Endothelial cell of hepatic sinusoid (primary cell): ENCODE data around the gene N4BP3.

ENCODE experiments used
- in situ Hi-C: cut with HindIII; loops from 2 replicates; pipeline ENCODE4 v1.10.0; 2017; ENCODE audit warnings: low sequenced_read_pairs

Gene N4BP3

GRCh38 chr5:178098685-178099084 is 14.6 kb upstream of the N4BP3 start:
- in situ Hi-C loops: no loop called here

GRCh38 chr5:178103612-178104011 is 9.7 kb upstream of the N4BP3 start:
- in situ Hi-C loops: no loop called here

DNA sequence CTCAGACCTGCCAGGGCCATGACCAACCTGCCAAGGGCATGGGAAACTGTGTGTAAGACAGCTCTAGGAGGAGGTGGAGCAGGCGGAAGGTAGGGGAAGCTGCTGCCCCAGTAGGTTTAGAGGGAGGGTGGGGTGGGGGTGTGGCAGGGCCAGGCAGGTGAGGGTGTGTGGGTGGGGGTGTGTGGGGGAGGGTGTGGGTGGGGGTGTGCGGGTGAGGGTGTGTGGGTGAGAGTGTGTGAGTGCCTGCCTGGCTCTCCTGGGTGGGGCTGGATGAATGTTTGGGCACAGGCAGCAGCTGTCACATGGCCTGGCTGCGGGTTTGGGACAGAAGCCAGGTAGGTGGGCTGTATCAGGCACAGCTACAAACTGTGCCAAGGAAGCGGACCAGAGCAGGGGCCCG is 8.8 kb upstream of the N4BP3 start:
- in situ Hi-C loops: no loop called here

DNA sequence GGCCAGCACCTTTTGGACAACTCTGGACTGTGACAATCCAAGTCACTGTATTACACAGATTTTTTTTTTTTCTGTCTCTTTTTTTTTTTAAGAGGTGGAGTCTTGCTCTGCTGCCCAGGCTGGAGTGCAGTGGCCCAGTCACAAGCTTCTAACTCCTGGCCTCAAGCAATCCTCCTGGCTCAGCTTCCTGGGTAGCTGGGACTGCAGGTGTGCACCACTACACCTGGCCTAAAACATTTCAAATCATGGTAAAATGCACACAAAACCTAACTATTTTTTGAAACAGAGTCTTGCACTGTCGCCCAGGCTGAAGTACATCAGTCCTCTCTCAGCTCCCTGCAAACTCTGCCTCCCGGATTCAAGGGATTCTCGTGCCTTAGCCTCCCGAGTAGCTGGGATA is 7.2 kb upstream of the N4BP3 start:
- in situ Hi-C loops: no loop called here

- in situ Hi-C loops: no loop called here
Observed at GRCh38 chr5:178106556-178107239, 6.6 kb upstream of the N4BP3 start.

GRCh38 chr5:178107756-178108310 is 5.5 kb upstream of the N4BP3 start:
- in situ Hi-C loops: no loop called here

DNA sequence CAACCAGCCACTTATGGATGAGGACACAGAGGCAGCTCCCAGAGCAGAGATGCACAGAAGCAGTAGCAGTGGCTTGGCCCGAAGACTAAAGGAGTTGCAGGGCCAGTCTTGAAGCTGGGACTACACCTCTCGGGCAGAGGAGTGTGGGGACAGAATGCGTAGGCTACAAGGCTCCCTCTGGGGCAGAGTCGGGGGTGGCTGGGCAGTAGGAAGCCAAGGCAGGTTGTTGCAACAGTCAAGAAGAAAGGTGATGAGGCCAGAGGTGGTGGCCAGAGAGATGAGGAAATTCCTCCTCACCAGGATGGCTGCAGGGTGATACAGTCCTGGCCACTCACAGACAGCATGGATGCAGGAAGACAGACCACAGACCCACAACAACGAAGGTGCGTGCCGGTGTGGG is 4.9 kb upstream of the N4BP3 start:
- in situ Hi-C loops: no loop called here

DNA sequence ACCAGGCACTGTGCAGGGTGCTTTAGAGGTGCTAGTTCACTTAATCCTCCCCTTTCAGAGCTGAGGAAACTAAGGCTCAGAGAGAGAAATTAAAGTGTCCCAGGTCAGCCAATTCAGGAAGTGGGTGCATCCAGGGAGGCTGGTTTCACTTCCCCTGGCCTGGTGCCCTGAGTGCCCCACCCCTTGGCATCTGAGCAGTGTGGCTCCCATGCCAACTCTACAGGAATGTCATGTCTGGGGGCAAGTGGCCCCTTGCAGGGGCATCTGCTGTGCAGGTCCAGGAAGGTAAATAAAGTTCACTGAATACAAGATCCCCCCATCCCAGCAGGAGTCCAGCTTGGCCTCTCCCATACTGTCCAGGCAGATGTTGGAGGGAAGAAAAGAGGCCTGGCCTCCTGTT is 4.4 kb upstream of the N4BP3 start:
- in situ Hi-C loops: no loop called here

DNA sequence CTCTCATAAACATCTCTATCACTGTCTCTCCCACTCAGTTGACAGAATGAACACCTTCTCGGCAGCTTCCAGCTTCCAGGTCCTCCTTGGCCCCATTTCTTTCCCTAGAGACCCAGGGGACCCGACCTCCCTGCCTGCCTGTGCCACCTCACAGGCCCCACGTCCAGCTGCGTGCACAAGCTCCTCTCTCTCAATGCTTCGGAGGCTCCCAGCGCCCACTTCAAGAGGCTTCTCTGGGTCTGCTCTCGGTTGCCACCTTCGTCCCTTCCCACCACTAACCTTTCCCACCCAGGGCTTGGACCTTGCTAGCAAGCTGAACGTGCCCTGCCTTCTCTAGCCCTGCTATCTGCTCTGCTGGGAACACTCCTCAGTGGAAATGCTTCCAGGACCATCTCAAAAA is 2.8 kb upstream of the N4BP3 start:
- in situ Hi-C loops: no loop called here

- in situ Hi-C loops: no loop called here
Observed at GRCh38 chr5:178111925-178112324, 1.4 kb upstream of the N4BP3 start.

DNA sequence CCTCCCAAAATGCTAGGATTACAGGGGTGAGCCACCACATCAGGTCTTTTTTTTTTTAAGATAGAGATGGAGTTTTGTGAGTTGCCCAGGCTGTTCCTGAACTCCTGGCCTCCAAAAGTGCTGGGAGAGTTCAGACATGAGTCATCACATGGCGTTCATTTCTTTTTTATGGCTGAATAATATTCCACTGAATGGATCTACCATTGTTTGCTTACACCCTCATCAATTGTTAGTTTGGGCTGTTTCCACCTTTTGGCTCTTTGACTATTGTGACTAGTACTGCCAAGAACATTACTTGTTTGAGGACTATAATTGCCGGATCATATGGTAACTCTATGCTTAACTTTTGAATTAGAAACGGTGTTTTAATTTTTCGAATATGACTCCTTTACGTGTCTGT is 787 bp upstream of the N4BP3 start:
- in situ Hi-C loops: no loop called here

GRCh38 chr5:178113841-178114324 is 551 bp downstream of the N4BP3 start:
- in situ Hi-C loops: no loop called here

GRCh38 chr5:178114325-178115135 is 1.2 kb downstream of the N4BP3 start:
- in situ Hi-C loops: no loop called here

DNA sequence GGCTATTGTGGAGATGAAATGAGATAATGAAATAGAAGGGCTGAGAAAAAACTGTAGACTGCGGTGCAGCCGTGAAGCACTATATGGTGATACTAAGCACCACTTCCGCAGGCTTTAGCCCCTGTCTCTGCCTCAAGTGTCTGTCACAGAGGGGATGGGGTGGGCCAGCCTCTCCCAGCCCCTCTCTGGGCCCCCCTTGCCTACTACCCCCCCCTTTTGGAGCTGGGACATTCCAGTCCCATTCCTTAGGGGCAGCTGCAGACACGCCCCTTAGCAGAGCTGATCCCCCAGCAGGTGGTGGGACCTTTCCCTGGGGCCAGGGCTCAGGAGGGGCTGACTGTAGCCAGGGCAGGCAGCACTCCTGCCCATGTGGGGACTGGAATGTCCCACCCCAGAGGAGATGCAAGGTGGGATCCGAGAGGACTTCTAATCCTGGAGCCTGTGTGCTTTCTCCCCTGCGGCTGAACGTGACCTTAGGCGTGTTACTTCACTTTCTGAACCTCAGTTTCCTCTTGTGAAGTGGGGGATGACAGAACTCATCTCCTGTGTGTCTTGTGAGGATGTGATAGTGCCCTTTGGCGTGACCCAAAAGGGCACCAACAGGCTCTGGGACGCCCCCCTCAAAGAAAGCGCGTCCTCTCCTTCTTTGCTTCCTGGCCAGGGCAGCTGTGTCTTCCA is 1.9 kb downstream of the N4BP3 start:
- in situ Hi-C loops: no loop called here

DNA sequence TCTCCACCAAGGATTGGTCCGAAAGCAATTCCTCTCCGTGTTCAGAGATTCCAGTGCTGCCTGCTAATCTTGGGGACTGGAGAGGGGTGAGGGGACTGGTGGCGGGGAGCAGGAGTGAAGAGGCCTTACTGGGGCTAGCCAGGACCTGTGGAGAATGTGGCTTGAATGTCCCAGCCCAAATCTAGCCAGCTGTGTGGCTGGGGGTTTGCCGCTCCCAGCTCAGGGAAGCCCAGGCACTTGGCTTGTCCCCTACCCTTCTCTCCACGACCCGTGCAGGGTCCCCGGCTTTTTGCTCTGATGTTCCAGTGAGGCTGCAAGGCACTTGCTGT is 2.4 kb downstream of the N4BP3 start:
- in situ Hi-C loops: no loop called here

DNA sequence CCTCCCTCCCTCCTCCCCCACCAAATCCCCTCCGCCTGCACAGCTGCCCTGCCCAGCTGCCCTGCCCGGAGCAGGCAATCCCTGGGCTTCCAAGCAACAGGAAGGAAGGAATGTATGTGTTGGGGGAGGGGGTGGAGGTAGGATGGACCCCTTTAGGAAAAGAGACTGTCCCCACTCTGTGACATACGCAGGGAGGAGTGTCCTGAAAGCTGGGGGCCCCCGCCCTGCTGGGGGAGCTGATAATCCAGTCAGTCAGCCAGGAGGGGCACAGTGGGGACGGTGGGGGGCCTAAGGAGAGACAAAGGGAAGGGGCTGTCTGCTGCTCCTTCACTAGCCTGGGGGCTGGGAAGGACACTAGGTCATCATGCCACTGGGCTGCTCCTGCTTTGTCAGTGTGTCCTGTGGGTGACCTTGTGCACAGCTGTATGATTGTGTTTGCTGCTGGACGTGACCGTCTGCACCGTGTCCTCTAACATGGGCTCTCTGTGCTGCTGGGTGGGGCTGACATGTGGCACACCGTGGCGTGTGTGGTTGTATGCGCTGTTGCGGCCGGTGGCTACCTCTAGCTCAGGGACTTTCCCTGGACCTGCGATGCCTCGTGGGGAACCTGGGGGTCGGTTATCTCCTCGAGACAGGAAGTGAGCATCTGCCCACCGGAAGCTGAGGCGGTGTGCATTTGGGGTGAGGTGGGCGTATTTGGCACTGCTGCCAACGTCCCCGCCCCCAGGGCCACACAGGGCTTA is 3.0 kb downstream of the N4BP3 start:
- in situ Hi-C loops: no loop called here

GRCh38 chr5:178117923-178118701 is 4.8 kb downstream of the N4BP3 start:
- in situ Hi-C loops: no loop called here

DNA sequence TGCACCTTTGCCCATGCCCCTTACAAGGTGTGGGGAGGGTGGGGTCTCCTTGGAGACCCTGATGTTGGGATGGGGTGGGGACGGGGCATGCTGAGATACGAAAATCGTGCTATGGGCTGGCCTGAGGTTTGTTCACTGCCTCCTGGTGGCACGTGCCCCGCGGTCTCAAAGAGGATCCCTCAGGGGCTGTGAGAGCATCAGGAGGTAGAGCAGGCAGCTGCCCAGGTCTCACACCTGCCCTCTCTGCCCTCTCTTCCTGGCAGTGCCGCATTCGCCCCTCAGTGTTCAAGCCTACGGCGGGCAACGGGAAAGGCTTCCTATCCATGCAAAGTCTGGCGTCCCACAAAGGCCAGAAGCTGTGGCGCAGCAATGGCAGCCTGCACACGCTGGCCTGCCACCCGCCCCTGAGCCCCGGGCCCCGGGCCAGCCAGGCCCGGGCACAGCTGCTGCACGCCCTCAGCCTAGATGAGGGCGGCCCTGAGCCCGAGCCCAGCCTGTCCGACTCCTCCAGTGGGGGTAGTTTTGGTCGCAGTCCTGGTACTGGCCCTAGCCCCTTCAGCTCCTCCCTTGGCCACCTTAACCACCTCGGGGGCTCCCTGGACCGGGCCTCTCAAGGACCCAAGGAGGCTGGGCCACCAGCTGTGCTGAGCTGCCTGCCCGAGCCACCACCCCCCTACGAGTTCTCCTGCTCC is 6.7 kb downstream of the N4BP3 start:
- in situ Hi-C loops: no loop called here

- in situ Hi-C loops: no loop called here
Observed at GRCh38 chr5:178120607-178121357, 7.5 kb downstream of the N4BP3 start.
